Sigmoid colon (tissue), 4 donors: ENCODE measurements around the gene KRT16.
"Not testable (repeated sequence)": the region's sequence is repeated elsewhere in the genome, so short reads cannot be mapped to it uniquely, and the experiment has no call there.

ENCODE experiments used
- EP300 ChIP-seq, 4 donors: sonication (generic); formaldehyde crosslinking; IDR thresholded peaks; one replicate each; pipeline ENCODE4 v1.6.1; 2017; ENCODE audit warnings: antibody characterized with exemption in 4 of 4
- POLR2A ChIP-seq, 2 donors: fragments of 450-650 bp; IDR thresholded peaks; one replicate each; pipeline ENCODE4 v1.6.1; 2016; ENCODE audit warnings: antibody characterized with exemption in 2 of 2, mild to moderate bottlenecking in 2 of 2, moderate library complexity in 2 of 2
- POLR2AphosphoS5 ChIP-seq, 4 donors: sonication (generic); formaldehyde crosslinking; IDR thresholded peaks; one replicate each; pipeline ENCODE4 v1.6.1; 2017; ENCODE audit warnings: antibody characterized with exemption in 4 of 4
- TF ChIP-seq, protein P1 (sequence below), 4 experiments: fragments of 450-650 bp in 3 of 4; fragments of 200-600 bp in 1 of 4; IDR thresholded peaks; one replicate each; pipeline ENCODE4 v1.5.1; 2016 to 2019; ENCODE audit warnings: antibody characterized with exemption in 4 of 4, mild to moderate bottlenecking in 3 of 4, moderate library complexity in 2 of 4

DNA sequence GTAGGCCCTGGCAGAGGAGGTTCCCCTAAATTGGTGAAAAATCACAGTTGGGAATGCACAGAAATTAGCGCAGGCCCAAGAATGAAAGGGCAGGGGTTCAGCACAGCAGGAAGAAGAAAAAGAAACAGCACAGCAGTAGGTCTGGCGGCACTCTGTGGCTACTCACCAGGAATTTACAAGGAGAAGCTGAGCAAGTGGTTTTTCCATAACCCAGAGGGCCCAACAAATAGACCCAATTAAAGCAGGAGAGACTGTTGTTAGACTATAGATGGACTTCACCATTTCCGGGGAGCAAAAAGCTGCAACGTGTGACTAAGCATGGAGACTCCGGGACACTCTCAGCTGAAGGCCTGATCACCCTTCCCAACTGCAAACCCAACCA lies 14.3 kb upstream of the KRT16 start:
- TF ChIP-seq POLR2A, EP300, POLR2AphosphoS5 (IDR thresholded peaks at IDR 0.05): not testable (repeated sequence)
- TF ChIP-seq, protein P1, sequence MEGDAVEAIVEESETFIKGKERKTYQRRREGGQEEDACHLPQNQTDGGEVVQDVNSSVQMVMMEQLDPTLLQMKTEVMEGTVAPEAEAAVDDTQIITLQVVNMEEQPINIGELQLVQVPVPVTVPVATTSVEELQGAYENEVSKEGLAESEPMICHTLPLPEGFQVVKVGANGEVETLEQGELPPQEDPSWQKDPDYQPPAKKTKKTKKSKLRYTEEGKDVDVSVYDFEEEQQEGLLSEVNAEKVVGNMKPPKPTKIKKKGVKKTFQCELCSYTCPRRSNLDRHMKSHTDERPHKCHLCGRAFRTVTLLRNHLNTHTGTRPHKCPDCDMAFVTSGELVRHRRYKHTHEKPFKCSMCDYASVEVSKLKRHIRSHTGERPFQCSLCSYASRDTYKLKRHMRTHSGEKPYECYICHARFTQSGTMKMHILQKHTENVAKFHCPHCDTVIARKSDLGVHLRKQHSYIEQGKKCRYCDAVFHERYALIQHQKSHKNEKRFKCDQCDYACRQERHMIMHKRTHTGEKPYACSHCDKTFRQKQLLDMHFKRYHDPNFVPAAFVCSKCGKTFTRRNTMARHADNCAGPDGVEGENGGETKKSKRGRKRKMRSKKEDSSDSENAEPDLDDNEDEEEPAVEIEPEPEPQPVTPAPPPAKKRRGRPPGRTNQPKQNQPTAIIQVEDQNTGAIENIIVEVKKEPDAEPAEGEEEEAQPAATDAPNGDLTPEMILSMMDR (IDR thresholded peaks at IDR 0.05): not testable (repeated sequence)
